HepG2 (cell line): ENCODE results near the gene TEX101. TPM values are rescaled to one million over a fixed set of nuclear protein-coding genes. Genes with fewer than 3 reads are reported as not detected.

ENCODE experiments used
- ATAC-seq: fragments of 200-7000 bp; cut with Tn5 transposase; 3 replicates; pipeline ENCODE4 v1.9.1; 2020; ENCODE audit warnings: mild to moderate bottlenecking, moderate library complexity
- BruUV-seq: library from RNA; stranded (reverse); fragments of 400-500 nt; replicated peaks from 2 replicates; lab custom pipeline; 2021; lab: Mats Ljungman, UMichigan
- CTCF ChIA-PET: fragments of 300-600 bp; formaldehyde crosslinking; extraction: SDS; loops from one replicate; lab custom pipeline; 2021; ENCODE audit warnings: low total read pairs, inconsistent platforms, low intra/inter-chr PET ratio; lab: Yijun Ruan, JAX
- POLR2A ChIA-PET: fragments of 350-600 bp; sonication (Branson Sonifier 250); formaldehyde crosslinking; loops from one replicate; lab custom pipeline; 2020; ENCODE audit warnings: antibody characterized with exemption, inconsistent platforms; lab: Yijun Ruan, JAX
- DNase-seq: peaks from one replicate; pipeline ENCODE4 v3.0.0-alpha.2; 2015; ENCODE audit warnings: low spot score
- FAIRE-seq: peaks from 3 replicates; lab custom pipeline; 2011; peaks lifted over from hg19 to GRCh38; lab: Jason Lieb, UNC
- H2AFZ ChIP-seq: one replicate; pipeline ENCODE4 v1.6.1; 2011; ENCODE audit warnings: low read length, inconsistent platforms
- H3K27ac ChIP-seq: fragments of 300-600 bp; 3 replicates; pipeline ENCODE4 v1.8.0; 2011; ENCODE audit warnings: mixed run types, mild to moderate bottlenecking, mixed read lengths, low read length, inconsistent platforms; ENCODE audit not compliant: insufficient read depth; ENCODE audit errors: extremely low read length
- H3K27me3 ChIP-seq, 2 experiments: fragments of 200-600 bp in 1 of 2; 2 replicates in 1 of 2; 3 replicates in 1 of 2; pipeline versions ENCODE4 v1.6.0 to v1.8.0; 2011; ENCODE audit warnings: low read length in 2 of 2, mild to moderate bottlenecking in 2 of 2, moderate library complexity in 2 of 2, inconsistent platforms in 1 of 2; ENCODE audit not compliant: insufficient read depth in 2 of 2, control insufficient read depth in 1 of 2
- H3K36me3 ChIP-seq, 2 experiments: fragments of 200-600 bp in 1 of 2; replicated peaks in 1 of 2; 2 replicates in 1 of 2; 3 replicates in 1 of 2; pipeline versions ENCODE4 v1.5.1 to v1.8.0; 2011; ENCODE audit warnings: low read length in 2 of 2, inconsistent platforms in 1 of 2; ENCODE audit not compliant: insufficient read depth in 2 of 2, control insufficient read depth in 1 of 2
- H3K4me1 ChIP-seq: 2 replicates; pipeline ENCODE4 v1.5.1; 2012; ENCODE audit warnings: low read length, inconsistent platforms; ENCODE audit not compliant: insufficient read depth
- H3K4me2 ChIP-seq: 2 replicates; pipeline ENCODE4 v1.6.0; 2011; ENCODE audit warnings: low read depth, low read length, inconsistent platforms
- H3K4me3 ChIP-seq, 3 experiments: fragments of 200-600 bp in 1 of 3; sonication (generic), shearing (Covaris generic) in 1 of 3; replicated peaks in 1 of 3; 2 replicates each; pipeline ENCODE4 v1.5.1; 2011 to 2016; ENCODE audit warnings: low read length in 3 of 3, inconsistent platforms in 2 of 3, low read depth in 2 of 3, mild to moderate bottlenecking in 2 of 3, control low read depth in 1 of 3, mixed read lengths in 1 of 3; ENCODE audit not compliant: insufficient read depth in 1 of 3
- H3K79me2 ChIP-seq: one replicate; pipeline ENCODE4 v1.6.1; 2011; ENCODE audit warnings: low read length, inconsistent platforms; ENCODE audit not compliant: insufficient read depth
- H3K9ac ChIP-seq: 2 replicates; pipeline ENCODE4 v1.6.0; 2011; ENCODE audit warnings: mild to moderate bottlenecking, low read depth, low read length, inconsistent platforms; ENCODE audit not compliant: insufficient read depth
- H3K9me3 ChIP-seq: 2 replicates; pipeline ENCODE4 v1.5.1; 2012; ENCODE audit warnings: mild to moderate bottlenecking, low read length
- H4K20me1 ChIP-seq: 2 replicates; pipeline ENCODE4 v1.6.0; 2011; ENCODE audit warnings: inconsistent platforms, mild to moderate bottlenecking, low read length, moderate library complexity; ENCODE audit not compliant: insufficient read depth
- ARNTL ChIP-seq: sonication (generic); formaldehyde crosslinking; IDR thresholded peaks from 2 replicates; pipeline ENCODE4 v1.4.0; 2020; ENCODE audit warnings: mild to moderate bottlenecking, missing genetic modification reagents
- ERF ChIP-seq: IDR thresholded peaks from 2 replicates; pipeline ENCODE4 v1.6.1; 2018; ENCODE audit warnings: missing biosample characterization, missing genetic modification reagents
- MIXL1 ChIP-seq: IDR thresholded peaks from 2 replicates; pipeline ENCODE4 v1.6.1; 2016
- PRMT3 ChIP-seq: sonication (generic); formaldehyde crosslinking; IDR thresholded peaks from 2 replicates; pipeline ENCODE4 v1.8.1; 2022; ENCODE audit warnings: low read depth, mild to moderate bottlenecking, moderate library complexity, missing genetic modification reagents, borderline replicate concordance
- TAF15 ChIP-seq: fragments of 200-400 bp; formaldehyde crosslinking; IDR thresholded peaks from one replicate; pipeline ENCODE4 v1.6.1; 2018; ENCODE audit warnings: mild to moderate bottlenecking, low read depth, low read length; ENCODE audit not compliant: poor library complexity, severe bottlenecking
- ZNF326 ChIP-seq: sonication (generic); formaldehyde crosslinking; IDR thresholded peaks from 2 replicates; pipeline ENCODE4 v1.4.0; 2020; ENCODE audit warnings: missing genetic modification reagents, borderline replicate concordance
- ZNF570 ChIP-seq: sonication (generic); formaldehyde crosslinking; IDR thresholded peaks from 2 replicates; pipeline ENCODE4 v1.4.0; 2020; ENCODE audit warnings: mild to moderate bottlenecking, missing genetic modification reagents, borderline replicate concordance
- ZNF839 ChIP-seq: sonication (generic); formaldehyde crosslinking; IDR thresholded peaks from 2 replicates; pipeline ENCODE4 v1.4.0; 2020; ENCODE audit warnings: missing genetic modification reagents, mild to moderate bottlenecking, borderline replicate concordance
- ZNF891 ChIP-seq: sonication (generic); formaldehyde crosslinking; IDR thresholded peaks from 2 replicates; pipeline ENCODE4 v1.5.0; 2020; ENCODE audit warnings: mild to moderate bottlenecking, missing genetic modification reagents
- WGBS: methylation state at CpG from one replicate; pipeline ENCODE4 v1.1.6; 2017; ENCODE audit warnings: low lambda C conversion rate; 5-methylcytosine and 5-hydroxymethylcytosine counted together
- in situ Hi-C: cut with HindIII; loops from 2 replicates; pipeline ENCODE4 v1.10.0; 2017; ENCODE audit warnings: low pct_unique_long_range_greater_than_20kb; ENCODE audit not compliant: extremely low pct_ligation_motif_present
- intact Hi-C: fragments of 100-400 bp; cut with micrococcal nuclease; formaldehyde crosslinking; loops from one replicate; pipeline ENCODE4 v1.10.0; 2022; ENCODE audit not compliant: unreplicated experiment
- polyA plus RNA-seq, 8 experiments: library from polyadenylated mRNA; depleted of rRNA in 3 of 8; stranded (reverse) in 7 of 8; unstranded in 1 of 8; fragments of >200 nt; fragmentation: Illumina TruSeq in 4 of 8; extraction: Trizol in 4 of 8; gene quantifications; 2 replicates each; pipeline versions ENCODE4 v1.2.1 to v1.2.3, GENCODE V29; 2011 to 2016; ENCODE audit warnings: low read depth in 4 of 8, missing spikeins in 1 of 8, mixed read lengths in 1 of 8; ENCODE audit not compliant: insufficient read depth in 1 of 8
- total RNA-seq, 5 experiments: library from RNA; depleted of rRNA; stranded (reverse); fragments of >200 nt; fragmentation: Illumina TruSeq; extraction: Trizol; gene quantifications; 2 replicates each; pipeline ENCODE4 v1.2.3, GENCODE V29; 2016; ENCODE audit warnings: low read depth in 1 of 5
- TF ChIP-seq, protein P1 (sequence below): sonication (generic); formaldehyde crosslinking; IDR thresholded peaks from 2 replicates; pipeline ENCODE4 v1.4.0; 2020; ENCODE audit warnings: missing genetic modification reagents, borderline replicate concordance
- TF ChIP-seq, protein P2 (sequence below): sonication (generic); formaldehyde crosslinking; IDR thresholded peaks from 2 replicates; pipeline ENCODE4 v1.8.0; 2022; ENCODE audit warnings: low read depth, missing genetic modification reagents

The TEX101 gene
- total and polyA plus RNA-seq, 2 of the 13 experiments (the other 11 are each of a cell fraction or from before 2014, with no cell fraction given), result not detected

DNA sequence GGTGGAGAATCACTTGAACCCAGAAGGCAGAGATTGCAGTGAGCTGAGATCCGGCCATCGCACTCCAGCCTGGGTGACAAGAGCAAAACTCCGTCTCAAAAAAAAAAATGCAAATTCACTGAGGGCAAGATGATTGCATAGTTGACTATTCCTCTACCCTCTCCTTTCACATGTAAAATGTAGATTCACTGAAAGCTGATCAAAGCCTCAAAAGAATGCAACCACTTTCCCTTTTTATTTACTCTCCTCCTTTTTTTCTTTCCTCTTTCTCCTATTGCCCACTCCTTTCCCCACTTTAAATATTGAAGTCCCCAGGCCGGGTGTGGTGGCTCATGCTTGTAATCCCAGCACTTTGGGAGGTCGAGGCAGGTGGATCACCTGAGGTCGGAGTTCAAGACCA lies 6.3 kb downstream of the TEX101 start:
- H3K4me3 ChIP-seq, result no peak overlapping the region
- no peaks in the 10 kb centered on the region for H3K36me3 ChIP-seq
- H3K27ac ChIP-seq, result no peak overlapping the region
- in situ Hi-C loops (no loop called here), intact Hi-C loops (no loop called here)
- peaks cover 10% of the 10 kb centered on the region for H3K4me1 ChIP-seq
- H2AFZ ChIP-seq, result no peak overlapping the region
- TF ChIP-seq MIXL1 (CRISPR knock-in tag) (no peak), PRMT3 (CRISPR knock-in tag) (no peak), ZNF891 (CRISPR knock-in tag) (no peak), ARNTL (CRISPR knock-in tag) (no peak), ZNF839 (CRISPR knock-in tag) (no peak), TAF15 (no peak), ZNF326 (no peak), ZNF570 (CRISPR knock-in tag) (no peak), ERF (no peak)
- TF ChIP-seq, protein P1, sequence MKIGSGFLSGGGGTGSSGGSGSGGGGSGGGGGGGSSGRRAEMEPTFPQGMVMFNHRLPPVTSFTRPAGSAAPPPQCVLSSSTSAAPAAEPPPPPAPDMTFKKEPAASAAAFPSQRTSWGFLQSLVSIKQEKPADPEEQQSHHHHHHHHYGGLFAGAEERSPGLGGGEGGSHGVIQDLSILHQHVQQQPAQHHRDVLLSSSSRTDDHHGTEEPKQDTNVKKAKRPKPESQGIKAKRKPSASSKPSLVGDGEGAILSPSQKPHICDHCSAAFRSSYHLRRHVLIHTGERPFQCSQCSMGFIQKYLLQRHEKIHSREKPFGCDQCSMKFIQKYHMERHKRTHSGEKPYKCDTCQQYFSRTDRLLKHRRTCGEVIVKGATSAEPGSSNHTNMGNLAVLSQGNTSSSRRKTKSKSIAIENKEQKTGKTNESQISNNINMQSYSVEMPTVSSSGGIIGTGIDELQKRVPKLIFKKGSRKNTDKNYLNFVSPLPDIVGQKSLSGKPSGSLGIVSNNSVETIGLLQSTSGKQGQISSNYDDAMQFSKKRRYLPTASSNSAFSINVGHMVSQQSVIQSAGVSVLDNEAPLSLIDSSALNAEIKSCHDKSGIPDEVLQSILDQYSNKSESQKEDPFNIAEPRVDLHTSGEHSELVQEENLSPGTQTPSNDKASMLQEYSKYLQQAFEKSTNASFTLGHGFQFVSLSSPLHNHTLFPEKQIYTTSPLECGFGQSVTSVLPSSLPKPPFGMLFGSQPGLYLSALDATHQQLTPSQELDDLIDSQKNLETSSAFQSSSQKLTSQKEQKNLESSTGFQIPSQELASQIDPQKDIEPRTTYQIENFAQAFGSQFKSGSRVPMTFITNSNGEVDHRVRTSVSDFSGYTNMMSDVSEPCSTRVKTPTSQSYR, result no peak
- TF ChIP-seq, protein P2, sequence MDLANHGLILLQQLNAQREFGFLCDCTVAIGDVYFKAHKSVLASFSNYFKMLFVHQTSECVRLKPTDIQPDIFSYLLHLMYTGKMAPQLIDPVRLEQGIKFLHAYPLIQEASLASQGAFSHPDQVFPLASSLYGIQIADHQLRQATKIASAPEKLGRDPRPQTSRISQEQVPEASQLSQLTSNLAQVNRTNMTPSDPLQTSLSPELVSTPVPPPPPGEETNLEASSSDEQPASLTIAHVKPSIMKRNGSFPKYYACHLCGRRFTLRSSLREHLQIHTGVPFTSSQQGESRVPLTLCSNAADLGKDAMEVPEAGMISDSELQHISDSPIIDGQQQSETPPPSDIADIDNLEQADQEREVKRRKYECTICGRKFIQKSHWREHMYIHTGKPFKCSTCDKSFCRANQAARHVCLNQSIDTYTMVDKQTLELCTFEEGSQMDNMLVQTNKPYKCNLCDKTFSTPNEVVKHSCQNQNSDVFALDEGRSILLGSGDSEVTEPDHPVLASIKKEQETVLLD (CRISPR knock-in tag), result no peak
- DNase-seq, result no peak
- H3K27me3 ChIP-seq, result 0 out of 5 replicates have a peak, but pooled peaks cover 0 to 5% of the 10 kb centered on the region in 2 experiments
- FAIRE-seq, result no peak
- CTCF ChIA-PET, result no interaction called here
- POLR2A ChIA-PET, result no interaction called here
- no peaks in the 10 kb centered on the region for H3K79me2 ChIP-seq
- BruUV-seq, result no TSS peak
- H3K4me2 ChIP-seq, result no peak overlapping the region
- no peaks in the 10 kb centered on the region for H3K9me3 ChIP-seq
- no peak for ATAC-seq
- 31% methylated on average over 6 of the region's 6 CpGs for WGBS
- no peaks in the 10 kb centered on the region for H4K20me1 ChIP-seq
- H3K9ac ChIP-seq, result no peak overlapping the region
